Peyer's patch (tissue), 4 donors: ENCODE measurements around the gene RXFP4.

Experiments used
- POLR2A ChIP-seq, 2 donors: fragments of 450-650 bp; IDR thresholded peaks; one replicate each; pipeline ENCODE4 v1.5.1; 2017; ENCODE audit warnings: antibody characterized with exemption in 2 of 2, mild to moderate bottlenecking in 2 of 2, moderate library complexity in 2 of 2
- TF ChIP-seq, protein P1 (sequence below), 6 experiments: fragments of 450-650 bp in 4 of 6; fragments of 200-600 bp in 2 of 6; sonication (generic) in 1 of 6; IDR thresholded peaks; one replicate each; pipeline ENCODE4 v1.5.1; 2017 to 2019; ENCODE audit warnings: antibody characterized with exemption in 6 of 6, mild to moderate bottlenecking in 3 of 6, moderate library complexity in 1 of 6

DNA sequence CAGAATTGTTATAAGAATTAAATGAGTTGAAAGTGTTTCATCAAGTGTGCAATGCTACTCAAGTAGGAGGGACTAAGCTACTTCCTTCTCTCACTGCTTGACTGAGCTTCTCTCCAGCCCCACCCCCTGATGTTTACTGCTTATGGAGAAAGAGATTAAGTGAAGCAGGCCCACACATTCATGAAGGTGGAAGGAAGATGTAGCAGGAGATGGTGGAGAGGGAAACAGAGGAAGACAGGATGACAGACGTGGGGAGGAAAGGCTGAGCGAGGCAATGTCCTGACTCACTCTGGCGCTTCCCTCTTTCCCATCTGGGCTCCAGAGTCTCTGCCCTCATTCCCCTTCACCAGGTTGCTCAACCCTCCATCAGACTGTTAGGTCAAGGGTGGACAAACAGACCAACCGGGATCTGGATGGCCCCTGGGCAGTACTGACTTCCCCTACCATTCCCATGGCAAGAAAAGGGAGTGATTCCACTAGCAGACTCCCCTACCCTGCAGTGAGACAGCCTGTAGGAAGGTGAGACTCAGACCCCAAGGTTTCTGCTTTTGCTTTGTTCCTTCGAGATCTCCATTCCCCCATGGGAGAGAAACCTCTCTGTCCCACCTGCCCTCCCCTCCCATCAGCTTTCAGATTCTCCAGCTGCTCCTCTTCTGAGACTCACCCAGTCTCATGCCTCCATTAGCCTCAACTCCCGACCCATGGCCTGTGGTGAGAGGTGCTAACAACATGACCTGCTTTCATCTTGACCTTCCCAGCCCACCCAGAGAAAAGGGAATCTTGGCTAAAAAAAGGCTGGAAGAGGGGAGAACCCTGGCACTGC is 40.0 kb downstream of the RXFP4 start:
- TF ChIP-seq, protein P1, sequence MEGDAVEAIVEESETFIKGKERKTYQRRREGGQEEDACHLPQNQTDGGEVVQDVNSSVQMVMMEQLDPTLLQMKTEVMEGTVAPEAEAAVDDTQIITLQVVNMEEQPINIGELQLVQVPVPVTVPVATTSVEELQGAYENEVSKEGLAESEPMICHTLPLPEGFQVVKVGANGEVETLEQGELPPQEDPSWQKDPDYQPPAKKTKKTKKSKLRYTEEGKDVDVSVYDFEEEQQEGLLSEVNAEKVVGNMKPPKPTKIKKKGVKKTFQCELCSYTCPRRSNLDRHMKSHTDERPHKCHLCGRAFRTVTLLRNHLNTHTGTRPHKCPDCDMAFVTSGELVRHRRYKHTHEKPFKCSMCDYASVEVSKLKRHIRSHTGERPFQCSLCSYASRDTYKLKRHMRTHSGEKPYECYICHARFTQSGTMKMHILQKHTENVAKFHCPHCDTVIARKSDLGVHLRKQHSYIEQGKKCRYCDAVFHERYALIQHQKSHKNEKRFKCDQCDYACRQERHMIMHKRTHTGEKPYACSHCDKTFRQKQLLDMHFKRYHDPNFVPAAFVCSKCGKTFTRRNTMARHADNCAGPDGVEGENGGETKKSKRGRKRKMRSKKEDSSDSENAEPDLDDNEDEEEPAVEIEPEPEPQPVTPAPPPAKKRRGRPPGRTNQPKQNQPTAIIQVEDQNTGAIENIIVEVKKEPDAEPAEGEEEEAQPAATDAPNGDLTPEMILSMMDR (IDR thresholded peaks at IDR 0.05), result no peak
- TF ChIP-seq POLR2A (IDR thresholded peaks at IDR 0.05), result no peak
